H1 (cell line): ENCODE results near the gene LAMC1. TPM values are rescaled to one million over a fixed set of nuclear protein-coding genes. Genes with fewer than 3 reads are reported as not detected.

Experiments
- ATF2 ChIP-seq: IDR thresholded peaks from 2 replicates; pipeline ENCODE4 v1.6.1; 2012; ENCODE audit warnings: low read length, inconsistent platforms
- EGR1 ChIP-seq: IDR thresholded peaks from 2 replicates; pipeline ENCODE4 v1.6.1; 2011; ENCODE audit warnings: low read depth, low read length, borderline replicate concordance
- GTF2F1 ChIP-seq: IDR thresholded peaks from 2 replicates; pipeline ENCODE4 v1.6.1; 2012; ENCODE audit warnings: low read depth, low read length, improper control_type of control experiment, borderline replicate concordance
- RBBP5 ChIP-seq: IDR thresholded peaks from 2 replicates; pipeline ENCODE4 v1.7.1; 2012; ENCODE audit warnings: low read depth, mild to moderate bottlenecking, inconsistent platforms, low read length, moderate library complexity, borderline replicate concordance
- SUZ12 ChIP-seq: fragments of 200-600 bp; sonication (generic); IDR thresholded peaks from 2 replicates; pipeline ENCODE4 v1.6.1; 2012; ENCODE audit warnings: mild to moderate bottlenecking, inconsistent platforms, low read length, moderate library complexity, mixed read lengths
- TAF7 ChIP-seq: optimal IDR thresholded peaks from 2 replicates; pipeline ENCODE3; 2011; ENCODE audit warnings: low read depth, mild to moderate bottlenecking, inconsistent platforms, low read length, moderate library complexity, borderline replicate concordance
- ZNF274 ChIP-seq: IDR thresholded peaks from 2 replicates; pipeline ENCODE4 v1.7.0; 2012; ENCODE audit warnings: low read length, borderline replicate concordance; ENCODE audit errors: extremely low read depth
- polyA plus RNA-seq, 7 experiments: library from polyadenylated mRNA; depleted of rRNA in 3 of 7; stranded (reverse) in 5 of 7; unstranded in 2 of 7; fragments of >200 nt in 5 of 7; fragments of 200-250 nt in 2 of 7; gene quantifications; 1 replicate in 5 of 7; 2 replicates in 1 of 7; 4 replicates in 1 of 7; pipeline versions ENCODE4 v1.2.1 to v1.2.3, GENCODE V29; 2011 to 2013; ENCODE audit warnings: missing spikeins in 2 of 7, mixed read lengths in 2 of 7
- total RNA-seq: library from RNA; stranded (reverse); fragmentation: NEBNext Ultra II Directional; extraction: Animal tissue kit (Norgen Biotek cat#: 25700); gene quantifications from 2 replicates; pipeline ENCODE4 v1.2.1, GENCODE V29; 2021

Gene LAMC1
- total and polyA plus RNA-seq, 2 of the 8 experiments (the other 6 are each of a cell fraction or from before 2014, with no cell fraction given): 47.6 to 90.3 TPM

GRCh38 chr1:183148599-183148998, 125.4 kb downstream of the LAMC1 start (continued):
- TF ChIP-seq ZNF274: no peak
- no peak for TF ChIP-seq ATF2
- TF ChIP-seq GTF2F1: no peak
- TF ChIP-seq SUZ12: no peak
- no peak for TF ChIP-seq RBBP5
- no peak for TF ChIP-seq EGR1
- no peak for TF ChIP-seq TAF7
